Left lung (tissue), 10 donors: ENCODE results near the gene THAP3. TPM values are rescaled to one million over a fixed set of nuclear protein-coding genes. Genes with fewer than 3 reads are reported as not detected.

Experiments
- ATAC-seq: fragments of 200-7000 bp; cut with Tn5 transposase; one replicate; pipeline ENCODE4 v1.9.1; 2020; ENCODE audit warnings: moderate library complexity
- DNase-seq, 4 donors: peaks; one replicate each; pipeline ENCODE4 v3.0.0-alpha.2; 2013 to 2020
- H3K27ac ChIP-seq, 2 donors: fragments of 200-600 bp; sonication (generic) in 1 of 2; one replicate each; pipeline versions ENCODE4 v1.5.0 to v1.8.0; 2020 to 2021
- H3K27me3 ChIP-seq, 2 donors: fragments of 200-600 bp; sonication (generic) in 1 of 2; one replicate each; pipeline versions ENCODE4 v1.5.0 to v1.8.0; 2020 to 2021
- H3K36me3 ChIP-seq, 2 donors: fragments of 200-600 bp; sonication (generic) in 1 of 2; one replicate each; pipeline versions ENCODE4 v1.5.0 to v1.8.0; 2020 to 2021
- H3K4me1 ChIP-seq, 2 donors: fragments of 200-600 bp; one replicate each; pipeline ENCODE4 v1.8.0; 2021
- H3K4me3 ChIP-seq, 2 donors: fragments of 200-600 bp; sonication (generic) in 1 of 2; one replicate each; pipeline versions ENCODE4 v1.5.0 to v1.8.0; 2020 to 2021; ENCODE audit warnings: mild to moderate bottlenecking in 1 of 2
- H3K9me3 ChIP-seq, 2 donors: fragments of 200-600 bp; sonication (generic) in 1 of 2; one replicate each; pipeline versions ENCODE4 v1.5.0 to v1.8.0; 2020 to 2021
- CTCF ChIP-seq, 2 donors: fragments of 200-600 bp; sonication (generic) in 1 of 2; IDR thresholded peaks; one replicate each; pipeline versions ENCODE4 v1.5.0 to v1.8.0; 2021; ENCODE audit warnings: antibody characterized with exemption in 2 of 2
- intact Hi-C, 2 donors: fragments of 100-400 bp; cut with DNase I; formaldehyde crosslinking; loops; one replicate each; pipeline versions ENCODE4 v1.11.2 to v1.14.2; 2022
- polyA plus RNA-seq, 6 donors: library from polyadenylated mRNA; unstranded; fragments of 120-200 nt; gene quantifications; one replicate each; pipeline ENCODE4 v1.2.1, GENCODE V29; 2013; ENCODE audit not compliant: insufficient read length in 6 of 6
- total RNA-seq, 2 donors: library from RNA; stranded (reverse); fragmentation: NEBNext Ultra II Directional; extraction: Animal tissue kit (Norgen Biotek cat#: 25700); gene quantifications; one replicate each; pipeline ENCODE4 v1.2.1, GENCODE V29; 2021
- donor health status: DM: no; HTN: yes; CAD: no.
- donor health status: DM: no; HTN: no; CAD: no.

THAP3 gene
- total and polyA plus RNA-seq, 8 donors: 14.5 to 20.5 (median 17.1) TPM

GRCh38 chr1:6627841-6628545 lies 3.3 kb downstream of the THAP3 start:
- Histone ChIP-seq H3K36me3 (peaks cover 0 to 60% of the 10 kb centered on the region in 2 donors), H3K27me3 (no peaks in the 10 kb centered on the region), H3K4me1 (peaks cover 7 to 27% of the 10 kb centered on the region in 2 donors), H3K9me3 (no peaks in the 10 kb centered on the region), H3K27ac (no peak overlapping the region), H3K4me3 (no peak overlapping the region)
- ATAC-seq (no peak), DNase-seq (no peak)
- no peak for TF ChIP-seq CTCF (IDR thresholded peaks at IDR 0.05)
- intact Hi-C loops: no loop called here

GRCh38 chr1:6628971-6629479 lies 4.4 kb downstream of the THAP3 start:
- H3K4me3 ChIP-seq: no peak overlapping the region
- intact Hi-C loops: no loop called here
- H3K36me3 ChIP-seq: peaks cover 3 to 65% of the 10 kb centered on the region in 2 donors
- no peaks in the 10 kb centered on the region for H3K9me3 ChIP-seq
- no peak for ATAC-seq
- no peak overlapping the region for H3K27ac ChIP-seq
- H3K4me1 ChIP-seq: peaks cover 7 to 27% of the 10 kb centered on the region in 2 donors
- DNase-seq: no peak
- no peaks in the 10 kb centered on the region for H3K27me3 ChIP-seq
- TF ChIP-seq CTCF (IDR thresholded peaks at IDR 0.05): no peak

- no peak for TF ChIP-seq CTCF (IDR thresholded peaks at IDR 0.05)
- intact Hi-C loops: loop anchor here in 1 of 2 donors (10.0 kb wide), 1 partner anchor 145 kb away; no protein-coding TSS in a partner anchor
- ATAC-seq: no peak
- Histone ChIP-seq H3K27me3 (no peaks in the 10 kb centered on the region), H3K9me3 (no peaks in the 10 kb centered on the region), H3K27ac (no peak overlapping the region), H3K36me3 (peaks cover 3 to 75% of the 10 kb centered on the region in 2 donors), H3K4me1 (peaks cover 7 to 19% of the 10 kb centered on the region in 2 donors), H3K4me3 (no peak overlapping the region)
- DNase-seq: no peak
Observed at GRCh38 chr1:6630027-6630426, 5.4 kb downstream of the THAP3 start.

GRCh38 chr1:6631058-6631457 lies 6.4 kb downstream of the THAP3 start:
- H3K9me3 ChIP-seq: no peaks in the 10 kb centered on the region
- H3K4me1 ChIP-seq: peaks cover 5 to 12% of the 10 kb centered on the region in 2 donors
- H3K4me3 ChIP-seq: no peak overlapping the region
- no peak for ATAC-seq
- TF ChIP-seq CTCF (IDR thresholded peaks at IDR 0.05): no peak
- peaks cover 3 to 86% of the 10 kb centered on the region in 2 donors for H3K36me3 ChIP-seq
- no peaks in the 10 kb centered on the region for H3K27me3 ChIP-seq
- peak in 1 of 4 donors; percentile 33 for DNase-seq
- H3K27ac ChIP-seq: no peak overlapping the region
- intact Hi-C loops: loop anchor here in 1 of 2 donors (10.0 kb wide), 1 partner anchor 146 kb away; no protein-coding TSS in a partner anchor
